DMS114 treated with DMSO at 0.1 percent for 48 hours (cell line): ENCODE data around the gene NOS3.

Experiments
- DNase-seq: peaks from one replicate; lab custom pipeline; 2025; ENCODE audit not compliant: unreplicated experiment; lab: John Stamatoyannopoulos, UW

Gene NOS3

DNA sequence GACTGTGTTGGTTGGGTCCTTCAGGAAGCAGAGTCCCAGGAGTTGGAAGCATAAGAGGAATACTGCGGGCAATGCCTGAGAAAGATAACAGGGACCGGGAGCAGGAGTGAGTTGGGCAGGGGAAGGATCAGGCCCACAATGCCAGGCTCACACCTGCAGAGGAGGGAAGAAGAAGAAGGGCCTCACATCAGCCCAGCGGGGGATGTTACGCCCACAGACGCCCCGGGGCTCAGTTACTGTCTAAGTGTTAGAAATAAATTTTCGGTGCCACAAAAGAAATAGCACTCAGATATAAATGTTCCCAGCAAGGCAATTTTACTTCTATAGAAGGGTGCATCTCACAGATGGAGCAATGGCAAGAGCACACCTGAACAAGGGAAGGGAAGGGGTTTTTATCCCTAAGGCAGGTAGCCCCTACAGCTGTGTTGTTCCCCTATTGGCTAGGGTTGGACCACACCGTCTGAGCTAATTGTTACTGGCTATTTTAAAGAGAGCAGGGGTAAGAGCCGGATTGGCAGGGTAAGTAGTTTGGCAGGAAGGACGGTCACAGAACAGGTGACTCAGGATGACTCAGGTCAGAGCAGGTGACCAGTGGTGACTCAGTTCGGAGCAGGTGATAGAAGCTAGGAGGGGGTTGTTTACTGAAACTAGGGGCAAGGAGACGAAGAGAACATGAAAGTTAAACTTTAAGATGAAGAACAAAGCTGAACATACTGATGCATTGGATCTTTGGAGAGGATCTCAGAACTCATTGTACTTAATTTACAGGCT lies at the start of gene NOS3:
TSS of gene NOS3 (plus strand) at position 602 of the 771 bp plus-strand sequence. CDS start 2,787 bp downstream, outside the sequence.
- no peak for DNase-seq

GRCh38 chr7:150941351-150942000 lies 49.3 kb upstream of the NOS3 start:
- DNase-seq, result no peak

- DNase-seq, result no peak
These were observed 48.7 kb upstream of the NOS3 start for GRCh38 chr7:150942001-150942590.

GRCh38 chr7:150942591-150943452 lies 48.0 kb upstream of the NOS3 start:
- DNase-seq, result no peak

DNA sequence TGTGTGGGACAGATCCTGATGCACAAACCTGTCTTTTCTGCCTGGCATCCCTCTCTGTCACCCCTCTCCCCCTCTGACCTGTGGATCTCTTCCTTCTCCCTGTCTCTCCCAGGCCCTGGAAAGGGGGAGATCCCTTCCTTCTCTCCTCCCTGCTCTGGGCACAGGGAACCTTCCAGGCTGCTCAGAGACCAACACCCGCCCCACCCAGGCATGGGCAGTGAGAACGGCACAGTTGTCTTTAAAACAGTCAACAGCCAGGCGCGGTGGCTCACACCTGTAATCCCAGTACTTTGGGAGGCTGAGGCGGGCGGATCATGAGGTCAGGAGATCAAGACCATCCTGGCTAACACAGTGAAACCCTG lies 47.4 kb upstream of the NOS3 start:
- no peak for DNase-seq

GRCh38 chr7:150944066-150945042 lies 46.5 kb upstream of the NOS3 start:
- DNase-seq, result no peak

DNA sequence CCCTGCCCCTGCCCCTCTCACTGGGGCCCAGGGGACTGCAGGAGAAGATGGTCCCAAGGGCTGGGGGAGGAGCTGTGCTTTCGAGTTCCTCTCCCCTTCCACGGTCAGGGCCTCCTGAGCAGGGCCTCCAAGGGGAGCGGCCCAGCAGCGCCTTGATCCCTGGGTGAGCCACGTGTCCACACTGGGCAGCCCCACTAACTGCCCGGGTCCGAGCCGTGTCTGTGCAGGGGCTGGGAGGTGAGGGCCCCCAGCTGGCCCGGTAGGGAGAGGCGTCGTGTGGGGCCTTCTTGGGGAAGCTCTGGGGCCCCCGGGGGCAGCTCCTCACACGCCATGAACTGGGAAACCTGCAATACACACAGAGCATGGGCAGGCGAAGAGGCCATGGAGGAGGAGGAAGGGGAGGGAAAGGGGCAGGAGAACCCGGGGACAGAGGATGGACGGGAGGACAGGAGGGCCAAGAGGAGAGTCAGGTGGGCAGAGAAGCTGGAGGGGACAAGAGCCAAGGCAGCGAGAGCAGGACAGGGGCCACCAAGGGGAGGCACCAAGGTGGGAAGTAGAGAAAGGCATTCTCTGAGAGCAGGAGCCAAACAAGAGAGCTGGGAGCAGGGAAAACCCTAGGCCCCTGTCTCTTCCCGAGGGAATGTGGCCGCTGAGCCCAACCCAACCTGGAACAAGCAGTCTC lies 45.5 kb upstream of the NOS3 start:
- no peak for DNase-seq

- no peak for DNase-seq
These were observed 44.9 kb upstream of the NOS3 start for GRCh38 chr7:150945853-150946420.

- no peak for DNase-seq
These were observed 44.2 kb upstream of the NOS3 start for GRCh38 chr7:150946421-150947240.

- DNase-seq, result no peak
These were observed 43.5 kb upstream of the NOS3 start for GRCh38 chr7:150947241-150947745.

GRCh38 chr7:150947761-150948651 lies 42.8 kb upstream of the NOS3 start:
- DNase-seq, result no peak

- no peak for DNase-seq
These were observed 42.0 kb upstream of the NOS3 start for GRCh38 chr7:150948791-150949251.

DNA sequence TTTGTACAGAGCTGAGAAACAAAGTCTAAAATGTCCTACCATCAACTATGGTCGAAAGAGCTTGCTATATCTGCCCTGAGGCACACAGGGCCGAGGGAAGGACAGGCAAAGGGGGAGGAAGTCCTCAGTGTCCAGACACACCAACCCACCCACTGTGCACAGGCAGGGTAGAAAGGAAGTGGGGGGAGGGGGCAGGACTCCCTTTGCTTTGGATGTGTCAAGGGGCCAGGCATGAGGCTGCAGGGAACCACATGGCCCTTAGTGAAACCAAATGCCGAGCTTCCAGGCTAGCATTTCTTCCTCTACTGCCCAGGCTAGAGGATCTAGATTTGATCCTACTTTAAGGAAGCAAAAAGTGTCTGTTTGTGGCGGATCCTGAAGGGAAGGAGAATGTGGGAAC lies 41.3 kb upstream of the NOS3 start:
- DNase-seq, result no peak

- DNase-seq, result no peak
These were observed 40.8 kb upstream of the NOS3 start for GRCh38 chr7:150949971-150950491.

GRCh38 chr7:150950496-150951180 lies 40.2 kb upstream of the NOS3 start:
- DNase-seq, result no peak

GRCh38 chr7:150951181-150951520 lies 39.7 kb upstream of the NOS3 start:
- DNase-seq, result no peak
